ENCODE measurements around the gene KLF15.

Gene KLF15

DNA sequence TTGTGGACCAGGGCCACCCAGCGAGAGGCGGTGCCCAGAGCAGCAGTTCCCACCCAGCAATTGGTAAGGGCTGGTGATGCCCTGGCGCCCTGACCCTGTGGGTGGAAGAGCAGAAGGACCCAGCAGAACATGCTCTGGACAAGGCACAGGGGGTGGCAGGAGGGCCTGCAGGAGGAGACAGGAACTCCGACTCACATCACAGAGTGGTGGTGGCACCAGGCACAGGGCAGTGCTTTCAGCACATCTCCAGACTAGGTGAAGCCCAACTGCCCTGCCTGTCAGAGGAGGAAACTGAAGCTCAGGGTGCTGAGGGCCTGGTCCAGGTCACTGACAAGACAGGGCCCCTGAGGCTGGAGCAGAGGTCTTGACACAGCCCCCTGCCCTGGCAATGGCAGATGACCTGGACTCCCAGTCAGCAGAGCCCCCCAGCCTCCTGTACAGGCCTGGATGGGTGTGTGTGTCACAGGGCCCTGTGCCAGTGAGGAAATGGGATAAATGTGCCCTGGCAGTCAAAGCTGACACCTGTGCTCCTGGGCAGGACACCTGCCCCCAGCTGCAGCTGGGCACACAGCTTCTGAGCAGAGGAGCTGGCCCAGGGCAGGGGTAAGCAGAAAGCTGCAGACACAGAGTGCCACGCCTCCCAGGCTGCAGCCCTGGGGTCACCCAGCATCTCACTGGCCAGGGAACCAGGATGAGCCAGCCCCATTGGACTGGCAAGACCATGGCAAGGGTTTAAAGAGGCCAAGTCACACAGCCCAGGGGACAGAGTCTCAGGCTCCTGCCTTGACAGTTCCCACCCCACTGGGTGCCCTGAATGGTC, 11.4 kb downstream of the KLF15 start:
- DNase-seq = no peak

DNA sequence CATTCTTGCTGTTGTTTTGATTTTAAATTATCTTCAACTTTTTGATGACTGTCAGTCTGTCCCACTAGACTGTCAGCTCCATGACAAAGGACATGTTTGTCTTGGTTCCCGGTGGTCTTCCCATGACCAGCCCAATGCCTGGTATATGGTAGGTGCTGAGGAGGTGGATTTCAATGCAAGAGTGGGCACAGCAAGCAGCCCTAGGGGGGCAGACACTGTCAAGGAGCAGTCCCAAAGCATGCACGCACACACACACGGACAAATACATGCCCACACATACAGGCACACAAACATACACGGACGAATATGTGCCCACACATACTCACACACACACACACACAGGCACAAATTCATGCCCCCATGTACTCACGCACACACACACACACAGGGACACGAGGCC, 12.0 kb downstream of the KLF15 start:
- no peak for DNase-seq

DNA sequence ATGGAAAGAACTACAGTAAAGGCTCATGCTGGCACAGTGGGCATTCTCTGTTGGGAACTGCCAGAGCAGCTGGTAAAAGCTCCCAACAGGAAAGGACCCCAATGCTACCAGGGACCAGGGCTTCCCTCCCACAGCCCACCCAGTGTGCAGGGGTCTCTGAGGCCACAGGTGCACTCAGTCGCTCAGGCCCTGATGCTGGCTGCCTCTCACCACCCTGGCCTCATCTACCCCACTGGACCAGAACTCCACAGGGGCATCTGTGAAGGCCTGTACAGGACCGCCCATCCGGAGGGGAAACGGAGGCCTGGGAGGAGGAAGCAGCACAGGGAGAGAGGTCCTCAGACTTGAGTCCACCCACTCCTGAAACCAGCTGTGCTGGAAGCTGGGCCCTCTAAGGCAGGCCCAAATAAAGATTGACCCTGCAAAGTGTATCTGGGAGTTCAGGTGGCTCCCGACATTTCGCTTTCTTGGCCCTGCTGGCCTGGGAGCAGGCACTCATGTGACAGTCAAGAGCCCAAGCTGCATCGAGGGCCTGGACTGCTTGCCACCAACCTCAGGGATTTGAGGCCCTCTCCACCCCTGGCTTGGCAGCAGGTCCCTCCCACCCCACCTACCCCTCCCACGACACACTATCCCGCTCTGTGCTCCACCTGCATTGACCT, 12.7 kb downstream of the KLF15 start:
- no peak for DNase-seq

DNA sequence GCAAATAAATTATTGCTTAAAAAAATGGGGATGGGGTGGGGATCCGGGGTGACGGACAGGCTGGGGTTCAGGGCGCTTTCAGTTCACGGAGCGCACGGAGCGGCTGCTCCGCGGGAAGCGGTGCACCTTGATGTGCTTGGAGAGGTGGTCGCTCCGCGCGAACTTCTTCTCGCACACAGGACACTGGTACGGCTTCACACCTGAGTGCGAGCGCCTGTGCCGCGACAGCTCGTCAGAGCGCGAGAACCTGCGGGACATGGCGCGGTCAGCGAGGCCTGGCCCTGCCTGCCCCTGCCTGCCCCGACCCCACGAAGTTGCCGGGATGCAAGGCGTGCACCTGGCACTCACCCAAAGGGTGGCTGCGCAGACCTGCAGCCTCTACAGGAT, 13.6 kb downstream of the KLF15 start:
- no peak for DNase-seq

DNA sequence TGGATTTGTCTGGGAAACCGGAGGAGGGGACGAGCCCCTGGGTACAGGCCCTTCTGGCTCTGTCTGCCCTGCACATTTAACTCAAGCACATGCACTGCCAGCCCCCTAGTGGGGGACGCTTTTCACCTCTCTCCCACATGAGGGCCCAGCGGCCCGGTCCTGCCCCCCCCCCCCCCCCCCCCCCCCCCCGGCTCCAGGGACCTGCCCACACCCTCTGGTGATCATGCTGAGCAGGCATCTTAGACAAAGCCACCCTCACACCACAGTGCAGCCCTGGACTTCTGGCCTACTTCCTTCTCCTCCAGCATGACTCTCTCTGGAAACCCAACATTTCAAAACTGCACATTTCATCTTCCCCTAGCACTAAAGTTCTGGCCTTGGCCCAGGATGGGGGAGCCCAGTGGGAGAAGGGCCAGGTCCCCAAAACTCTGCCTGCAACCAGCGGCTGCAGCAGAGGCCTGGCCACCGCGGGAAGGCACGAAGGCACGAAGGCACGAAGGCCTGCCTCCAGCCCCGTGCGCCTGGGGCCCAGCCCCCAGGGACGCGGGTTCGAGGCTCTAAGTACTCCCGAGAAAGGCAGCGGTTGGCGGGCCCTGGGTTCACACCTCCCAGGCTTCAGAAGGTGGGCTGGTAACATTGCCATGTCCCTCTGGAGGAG, 14.1 kb downstream of the KLF15 start:
- no peak for DNase-seq

DNA sequence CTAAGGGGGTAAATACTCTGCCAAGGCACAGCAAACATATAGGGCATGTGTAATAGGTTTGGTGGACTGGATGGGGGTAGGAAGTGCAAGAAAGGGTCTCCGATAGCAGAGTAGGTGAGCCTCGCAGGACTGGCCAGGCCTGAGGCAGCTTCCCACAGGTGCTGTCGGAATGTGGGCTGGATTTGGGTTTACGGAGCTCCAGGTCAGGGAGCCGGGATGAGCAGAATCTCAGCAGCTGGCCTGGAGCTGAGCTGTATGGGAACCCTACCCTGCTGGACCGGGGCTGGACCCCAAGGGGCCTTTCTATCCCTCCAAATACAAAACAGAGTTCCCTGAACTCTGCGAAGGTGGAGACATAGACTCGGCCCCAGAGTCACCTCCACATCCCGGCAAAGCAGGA, 15.0 kb downstream of the KLF15 start:
- no peak for DNase-seq

DNA sequence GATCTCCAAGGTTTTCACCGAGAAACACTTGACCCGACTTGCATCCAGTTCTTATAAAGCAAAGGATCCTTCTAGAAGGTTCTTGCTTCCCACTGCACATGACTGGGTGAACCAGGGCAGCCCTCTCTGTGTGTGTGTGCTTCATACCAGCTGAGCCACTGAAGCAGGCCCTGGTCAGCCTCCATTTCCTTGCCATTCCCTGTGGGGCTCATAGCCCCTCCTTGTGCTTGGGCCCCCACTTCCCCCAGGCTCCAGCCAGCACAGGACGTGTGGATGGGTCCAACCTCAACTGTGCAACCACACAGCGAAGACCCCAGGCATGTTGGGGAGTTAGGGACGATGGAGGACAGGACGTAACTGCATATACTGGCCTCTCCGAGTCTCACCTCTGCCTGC, 15.5 kb downstream of the KLF15 start:
- no peak for DNase-seq

DNA sequence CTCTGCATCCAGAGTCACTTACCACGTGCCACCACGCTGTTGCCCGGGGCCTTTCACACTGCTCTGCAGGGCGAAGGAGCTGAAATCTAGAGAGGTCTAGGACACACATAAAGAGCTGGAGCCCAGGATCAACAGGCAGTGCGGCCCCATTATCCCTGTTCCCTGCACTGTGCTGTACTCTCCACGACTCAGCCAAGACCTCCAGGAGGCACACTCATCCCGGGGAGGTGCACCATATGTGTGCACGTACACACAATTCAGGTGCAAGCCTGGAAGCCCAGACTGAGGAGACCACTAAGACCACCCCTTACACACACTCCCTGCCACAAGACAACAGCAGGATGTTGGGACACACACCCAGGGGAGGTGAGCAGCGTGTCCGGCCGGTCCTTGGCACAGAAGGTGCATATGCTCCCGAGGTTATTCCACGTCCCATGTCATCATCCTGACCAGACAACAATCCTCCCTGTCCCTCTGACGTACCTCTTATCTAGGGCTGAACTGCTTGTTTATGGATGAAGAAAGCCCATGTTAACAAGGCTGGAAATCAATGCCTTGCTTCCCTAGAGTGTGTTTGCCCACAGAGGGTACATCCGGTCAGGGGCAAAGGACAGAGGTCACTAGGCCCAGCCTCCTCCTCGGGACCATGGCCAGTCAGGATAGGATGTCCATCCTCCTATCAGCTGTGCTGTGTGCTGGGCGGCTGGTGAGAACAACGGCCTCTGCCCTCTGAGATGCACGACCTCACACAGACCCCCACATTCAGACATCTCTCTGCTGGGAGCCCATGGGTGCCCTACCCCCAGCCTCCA, 16.1 kb downstream of the KLF15 start:
- no peak for DNase-seq

DNA sequence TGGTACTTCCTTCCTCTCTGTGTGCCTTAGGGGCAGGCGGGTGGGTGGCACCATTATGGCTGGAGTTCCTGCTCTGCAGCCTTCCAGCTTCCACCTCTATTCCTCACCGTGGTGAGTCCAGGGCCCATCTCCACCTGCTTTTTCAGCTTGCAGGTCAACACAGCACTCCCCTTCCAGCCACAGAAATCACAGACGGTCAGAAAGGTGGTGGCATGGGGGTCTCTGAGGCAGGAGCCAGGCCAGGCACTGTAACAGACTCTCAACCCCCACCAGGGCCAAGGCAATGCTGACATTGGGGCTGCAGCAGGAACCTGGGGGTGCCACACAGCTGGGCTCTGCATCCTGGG, 16.6 kb downstream of the KLF15 start:
- DNase-seq = no peak

DNA sequence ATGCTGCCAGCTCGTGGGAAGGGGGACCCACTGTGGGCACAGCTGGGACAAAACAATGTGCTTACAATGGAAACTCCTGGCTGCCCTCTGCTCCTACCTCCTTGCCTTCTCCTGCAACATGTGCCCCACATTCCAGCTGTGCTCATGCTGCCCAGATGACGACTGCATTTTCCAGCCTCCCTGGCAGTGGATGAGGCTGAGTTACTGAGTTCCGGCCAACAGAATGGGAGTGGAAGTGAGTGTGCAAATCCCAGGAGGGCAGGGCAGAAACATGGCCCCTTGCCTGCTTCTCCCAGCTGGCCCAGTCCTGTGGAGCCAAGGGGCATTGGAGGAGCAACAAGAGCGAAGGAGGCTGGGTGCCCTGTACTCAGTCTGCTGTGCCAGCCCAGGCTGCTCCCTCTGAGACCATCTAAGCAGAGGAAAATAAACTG, 17.1 kb downstream of the KLF15 start:
- no peak for DNase-seq

DNA sequence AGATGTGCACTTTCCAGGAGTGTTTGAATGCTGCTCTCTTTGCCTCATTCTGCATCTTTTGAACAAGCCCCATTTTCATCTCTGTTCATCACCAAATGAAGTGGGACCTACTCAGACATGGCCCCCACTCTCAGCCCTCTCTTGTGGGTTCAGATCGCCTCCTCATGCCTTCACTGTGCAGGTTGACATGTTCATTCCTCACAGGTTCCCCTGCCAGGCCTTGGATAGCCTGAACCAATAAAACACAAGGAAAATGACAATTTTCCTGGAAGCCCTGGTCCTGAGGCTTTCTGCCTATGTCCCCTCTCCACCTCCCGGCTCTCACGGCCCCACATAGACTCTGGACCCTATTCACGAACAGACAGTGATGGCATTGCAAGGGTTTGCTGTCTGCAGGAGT, 17.7 kb downstream of the KLF15 start:
- DNase-seq = no peak

DNA sequence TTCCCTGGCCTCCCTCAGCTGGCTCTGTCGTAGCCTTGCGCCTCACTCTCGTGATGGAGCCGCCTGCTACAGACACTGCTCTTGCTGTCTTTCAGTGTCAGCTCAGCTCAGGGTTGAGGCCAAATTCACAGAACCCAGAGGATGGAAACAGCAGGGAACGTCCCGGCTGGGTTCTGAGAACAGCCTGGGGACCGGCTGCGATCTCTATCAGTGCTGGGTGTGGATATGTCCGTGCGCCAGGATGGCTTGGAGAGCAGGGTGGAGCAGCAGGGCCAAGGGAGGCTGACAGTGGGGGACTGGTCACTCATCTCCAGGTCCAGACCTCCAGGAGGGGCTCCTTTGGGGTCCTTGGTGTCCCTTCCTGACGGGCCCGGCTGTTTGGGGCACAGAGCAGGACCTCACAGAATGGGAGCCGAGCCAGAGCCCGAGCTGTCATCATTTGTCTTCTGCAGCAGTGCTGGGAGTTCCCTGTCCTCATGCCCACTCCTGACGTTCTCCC, 18.4 kb downstream of the KLF15 start:
- no peak for DNase-seq

DNA sequence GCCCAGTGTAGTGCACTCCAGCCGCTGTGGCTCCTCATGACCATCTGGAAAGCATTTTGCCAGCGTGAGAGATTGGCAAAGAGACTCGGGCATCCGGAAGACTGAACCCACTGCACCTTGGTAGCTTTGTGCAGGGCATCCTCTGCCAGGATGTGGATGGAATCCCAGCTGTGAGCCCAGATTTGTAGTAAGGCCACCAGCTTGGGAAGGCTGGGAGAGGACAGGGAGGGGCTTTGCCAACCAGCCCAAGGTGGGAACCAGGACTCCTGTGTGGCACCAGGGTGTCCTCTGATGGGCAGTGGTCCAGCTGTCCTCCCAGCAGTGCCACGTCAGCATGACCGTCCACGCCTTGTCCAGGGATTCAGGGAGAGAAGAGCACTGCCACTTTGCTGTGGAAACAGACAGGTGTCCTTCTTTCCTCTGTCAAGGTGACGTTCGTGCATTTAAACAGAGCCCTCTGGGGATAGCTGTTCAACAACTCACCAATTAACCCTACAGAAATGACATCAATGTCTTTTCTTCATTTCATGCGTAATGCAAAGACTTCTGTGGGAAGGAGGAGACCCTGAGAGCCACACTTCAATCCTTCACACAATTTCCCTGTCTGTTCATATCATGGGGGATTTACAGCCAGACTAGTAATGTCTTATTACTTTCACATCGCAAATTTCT, 19.1 kb downstream of the KLF15 start:
- DNase-seq = no peak

DNA sequence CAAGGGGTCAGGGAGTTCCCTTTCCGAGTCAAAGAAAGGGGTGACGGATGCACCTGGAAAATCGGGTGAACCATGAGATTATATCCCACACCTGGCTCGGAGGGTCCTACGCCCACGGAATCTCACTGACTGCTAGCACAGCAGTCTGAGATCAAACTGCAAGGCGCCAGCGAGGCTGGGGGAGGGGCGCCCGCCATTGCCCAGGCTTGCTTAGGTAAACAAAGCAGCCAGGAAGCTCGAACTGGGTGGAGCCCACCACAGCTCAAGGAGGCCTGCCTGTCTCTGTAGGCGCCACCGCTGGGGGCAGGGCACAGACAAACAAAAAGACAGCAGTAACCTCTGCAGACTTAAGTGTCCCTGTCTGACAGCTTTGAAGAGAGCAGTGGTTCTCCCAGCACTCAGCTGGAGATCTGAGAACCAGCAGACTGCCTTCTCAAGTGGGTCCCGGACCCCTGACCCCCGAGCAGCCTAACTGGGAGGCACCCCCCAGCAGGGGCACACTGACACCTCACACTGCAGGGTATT, 25.3 kb downstream of the KLF15 start:
- peak; percentile 6 for DNase-seq

DNA sequence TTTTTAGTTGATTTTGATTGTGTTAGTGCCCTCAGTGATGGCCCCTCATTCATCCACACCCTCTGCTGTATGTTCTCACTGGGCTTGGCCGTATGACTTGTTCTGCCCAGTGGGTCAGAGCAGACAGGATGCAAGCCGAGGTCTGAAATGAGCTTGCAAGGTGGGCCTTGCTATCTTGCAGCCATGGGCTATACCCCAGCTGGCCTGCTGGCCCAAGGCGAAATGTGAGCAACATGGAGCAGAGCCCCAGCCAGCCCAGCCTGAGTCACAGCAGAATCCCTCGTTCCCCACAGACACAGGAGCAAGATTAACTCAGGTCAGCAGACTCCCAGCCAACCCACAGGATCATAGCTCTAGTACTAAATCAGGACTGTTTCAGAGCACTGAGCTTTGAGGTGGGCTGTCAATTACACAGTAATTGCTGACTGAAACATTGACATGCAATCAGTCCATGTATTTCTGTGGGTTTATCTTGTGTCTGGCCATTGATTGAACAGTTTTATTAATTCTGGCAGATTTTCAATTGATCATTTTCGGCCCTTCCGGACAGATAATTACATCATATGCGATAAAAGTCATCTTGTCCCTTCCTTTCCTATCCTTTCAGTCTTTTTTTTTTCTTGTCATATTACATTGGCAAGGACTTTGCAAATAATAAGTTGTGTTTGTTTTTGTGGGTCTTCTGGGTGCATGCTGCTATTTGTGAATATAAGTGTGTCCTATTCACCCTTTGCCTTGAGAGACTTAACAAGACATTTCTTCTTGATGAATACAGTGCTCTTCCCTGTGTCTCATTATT, 27.1 kb downstream of the KLF15 start:
- DNase-seq = no peak

DNA sequence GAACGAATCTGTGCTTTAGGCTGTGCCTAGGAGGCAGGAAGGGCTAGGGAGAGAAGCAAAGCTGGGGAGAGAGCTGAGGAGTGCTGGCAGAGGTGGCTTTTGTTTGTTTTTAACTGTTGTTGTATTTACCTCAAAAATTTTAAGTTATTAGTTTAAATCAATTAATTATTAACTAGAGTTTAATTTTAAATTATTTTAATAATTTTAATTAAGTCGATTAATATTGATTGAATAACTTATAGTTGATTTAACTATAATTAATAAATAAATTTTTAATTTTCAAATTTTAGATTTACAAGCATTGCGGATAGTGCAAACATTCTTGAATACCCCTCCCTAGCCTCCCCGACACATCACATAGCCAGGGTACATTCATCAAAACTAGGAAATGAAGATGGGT, 30.6 kb downstream of the KLF15 start:
- no peak for DNase-seq

DNA sequence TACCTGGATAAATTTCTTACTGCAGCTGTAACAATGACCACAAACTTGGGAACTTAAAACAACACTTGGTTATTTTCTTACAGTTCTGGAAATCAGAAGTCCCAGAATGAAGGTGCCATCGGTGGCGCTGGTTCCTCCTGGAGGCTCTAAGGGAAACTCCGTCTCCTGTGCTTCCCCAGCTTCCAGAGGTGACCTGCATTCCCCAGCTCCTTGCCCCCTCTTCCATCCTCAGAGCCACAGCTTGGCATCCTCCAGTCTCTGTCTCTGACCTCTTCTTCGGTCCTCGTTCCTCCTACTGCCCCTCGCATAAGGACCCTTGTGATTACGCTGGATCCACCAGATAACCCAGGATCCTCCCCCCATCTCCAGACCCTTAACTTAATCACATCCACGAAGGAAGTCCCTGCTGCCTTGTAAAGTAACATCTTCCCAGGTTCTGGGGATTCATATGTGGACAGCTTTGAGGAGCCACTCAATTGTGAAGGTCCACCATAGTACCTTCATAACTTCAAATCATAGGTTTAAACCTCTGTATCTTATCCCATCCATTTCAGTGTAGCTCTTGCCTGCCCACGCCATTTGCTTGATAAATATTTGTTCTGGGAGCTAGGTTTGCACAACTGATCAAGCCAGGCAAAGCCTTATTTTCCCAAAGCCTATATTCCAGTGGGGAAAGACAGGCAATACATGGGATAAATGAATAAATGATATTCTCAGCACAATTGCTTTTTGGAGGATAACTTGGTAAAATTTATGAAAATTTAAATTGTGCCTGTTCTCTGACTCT, 34.8 kb downstream of the KLF15 start:
- no peak for DNase-seq

DNA sequence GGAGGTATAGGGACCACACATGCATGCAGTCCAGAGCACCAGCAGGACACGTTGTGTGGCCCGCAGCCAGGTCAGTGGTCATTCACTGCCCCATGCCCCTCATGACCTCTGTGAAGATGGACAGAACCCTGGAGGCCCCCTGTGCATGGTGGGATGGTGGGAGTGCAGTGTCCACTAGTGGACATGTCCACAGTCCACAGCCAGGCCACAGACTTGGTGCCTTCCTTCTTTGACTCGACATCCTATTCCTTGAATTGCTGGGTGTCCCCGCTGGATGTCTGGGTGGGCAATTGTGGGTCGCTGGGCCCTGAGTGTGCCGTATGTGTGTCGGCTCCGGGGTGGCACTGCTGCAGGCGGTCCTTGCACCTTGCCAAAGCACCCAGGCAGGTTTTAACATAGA, 35.7 kb downstream of the KLF15 start:
- DNase-seq = no peak

DNA sequence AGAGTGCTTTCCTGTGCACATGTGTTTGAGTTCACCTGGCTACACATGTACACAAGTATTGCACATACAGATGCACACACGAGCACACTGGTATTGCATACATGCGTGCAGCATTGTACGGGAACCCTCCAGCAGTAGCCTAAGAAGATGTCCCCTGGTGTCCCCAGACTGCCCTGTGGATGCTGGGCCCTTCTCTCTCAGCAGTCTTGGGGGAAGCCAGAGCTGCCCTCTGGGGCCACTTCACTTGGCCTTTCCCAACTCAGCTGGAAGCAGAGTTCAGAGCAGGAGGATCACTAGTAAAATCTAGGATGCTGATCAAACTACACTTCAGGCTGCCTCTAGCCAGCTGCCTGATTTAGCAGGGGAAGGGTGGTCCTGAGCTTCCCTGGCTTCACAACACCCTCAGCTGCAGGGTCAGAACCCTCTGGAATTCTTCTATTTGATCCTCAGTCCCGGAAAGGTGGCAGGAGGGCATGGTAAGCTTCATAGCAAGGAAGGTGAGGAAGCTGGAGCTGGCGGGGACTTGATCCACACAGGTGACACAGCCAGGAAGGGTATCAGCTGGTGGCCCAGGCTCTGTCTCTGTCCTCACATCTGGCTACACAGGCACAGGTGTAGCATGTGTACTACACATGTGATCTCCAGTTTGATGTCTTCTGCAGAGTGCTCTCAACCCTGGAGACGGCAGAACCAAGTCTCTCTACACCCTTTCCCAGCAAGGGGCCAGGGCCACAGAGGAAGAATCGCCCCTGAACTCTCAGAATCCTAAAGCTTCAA, 36.5 kb downstream of the KLF15 start:
- DNase-seq = no peak

Measured in NCI-H2171 (cell line).